Measurements from ENCODE around the gene KY.

The KY gene

GRCh38 chr3:134694466-134694865 is 43.6 kb upstream of the KY start:
- no peak overlapping the region for H3K4me3 ChIP-seq (ENCODE audit: low read depth, low read length)
- TF ChIP-seq CTCF (IDR thresholded peaks at IDR 0.05; ENCODE audit: low read depth, low read length): no peak

- no peak for TF ChIP-seq CTCF (IDR thresholded peaks at IDR 0.05; ENCODE audit: low read depth, low read length)
- no peak overlapping the region for H3K4me3 ChIP-seq (ENCODE audit: low read depth, low read length)
Measured at GRCh38 chr3:134693804-134694203, 43.0 kb upstream of the KY start.

- TF ChIP-seq CTCF (IDR thresholded peaks at IDR 0.05; ENCODE audit: low read depth, low read length): no peak
- H3K4me3 ChIP-seq (ENCODE audit: low read depth, low read length): no peak overlapping the region
Measured at GRCh38 chr3:134693226-134693625, 42.4 kb upstream of the KY start.

- TF ChIP-seq CTCF (IDR thresholded peaks at IDR 0.05; ENCODE audit: low read depth, low read length): no peak
- H3K4me3 ChIP-seq (ENCODE audit: low read depth, low read length): no peak overlapping the region
Measured at GRCh38 chr3:134690226-134690625, 39.4 kb upstream of the KY start.

- H3K4me3 ChIP-seq (ENCODE audit: low read depth, low read length): no peak overlapping the region
- TF ChIP-seq CTCF (IDR thresholded peaks at IDR 0.05; ENCODE audit: low read depth, low read length): no peak
Measured at GRCh38 chr3:134687642-134688041, 36.8 kb upstream of the KY start.

GRCh38 chr3:134685929-134686802 is 35.3 kb upstream of the KY start:
- no peak overlapping the region for H3K4me3 ChIP-seq (ENCODE audit: low read depth, low read length)
- no peak for TF ChIP-seq CTCF (IDR thresholded peaks at IDR 0.05; ENCODE audit: low read depth, low read length)

GRCh38 chr3:134682196-134682880 is 31.5 kb upstream of the KY start:
- no peak overlapping the region for H3K4me3 ChIP-seq (ENCODE audit: low read depth, low read length)
- TF ChIP-seq CTCF (IDR thresholded peaks at IDR 0.05; ENCODE audit: low read depth, low read length): no peak

All from WI38 (cell line).